GM23248 (cell line): ENCODE results near the gene TDRD3.

ENCODE experiments used
- EZH2 ChIP-seq: fragments of 200-600 bp; sonication (generic); IDR thresholded peaks from 2 replicates; pipeline ENCODE4 v1.6.1; 2018; ENCODE audit warnings: antibody characterized with exemption, mild to moderate bottlenecking; ENCODE audit not compliant: insufficient read depth, poor library complexity, severe bottlenecking
- EZH2phosphoT487 ChIP-seq: fragments of 200-600 bp; sonication (generic); IDR thresholded peaks from 2 replicates; pipeline ENCODE4 v1.6.1; 2018; ENCODE audit warnings: antibody characterized with exemption, moderate library complexity, mild to moderate bottlenecking, low read depth; ENCODE audit not compliant: insufficient read depth

DNA sequence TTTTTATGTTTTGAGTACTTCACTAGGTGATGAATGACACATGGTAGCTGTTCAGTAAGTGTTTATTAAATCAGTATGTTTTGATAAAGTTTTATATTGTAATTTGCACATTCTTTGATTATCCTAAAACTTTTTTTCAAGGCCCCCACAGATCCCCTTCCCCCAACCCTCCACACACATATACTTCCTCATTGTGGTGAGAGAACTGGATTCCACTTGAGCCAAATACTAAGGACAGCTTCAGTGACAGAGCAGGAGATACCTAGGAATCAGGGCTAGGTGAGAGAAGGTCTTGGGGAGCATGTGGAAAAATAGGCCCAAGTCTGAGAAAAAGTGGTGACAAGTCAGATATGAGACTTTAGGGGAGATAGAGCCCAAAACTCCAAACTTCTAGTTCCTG, 174.6 kb downstream of the TDRD3 start:
- TF ChIP-seq EZH2 (no peak), EZH2phosphoT487 (no peak)
